Gastrocnemius medialis (tissue), 4 donors: ENCODE measurements around the gene CHID1.

Experiments
- POLR2A ChIP-seq, 2 donors: fragments of 450-650 bp; IDR thresholded peaks; one replicate each; pipeline ENCODE4 v1.6.1; 2017; ENCODE audit warnings: antibody characterized with exemption in 2 of 2, mild to moderate bottlenecking in 2 of 2, moderate library complexity in 2 of 2
- TF ChIP-seq, protein P1 (sequence below), 5 experiments: fragments of 450-650 bp in 3 of 5; fragments of 200-600 bp in 2 of 5; sonication (generic) in 2 of 5; IDR thresholded peaks in 4 of 5; conservative IDR thresholded peaks in 1 of 5; 1 replicate in 4 of 5; 2 replicates in 1 of 5; pipeline ENCODE4 v1.5.1; 2016 to 2019; ENCODE audit warnings: antibody characterized with exemption in 5 of 5, mild to moderate bottlenecking in 3 of 5, moderate library complexity in 3 of 5

GRCh38 chr11:870127-870413 lies 40.5 kb downstream of the CHID1 start:
- TF ChIP-seq, protein P1, sequence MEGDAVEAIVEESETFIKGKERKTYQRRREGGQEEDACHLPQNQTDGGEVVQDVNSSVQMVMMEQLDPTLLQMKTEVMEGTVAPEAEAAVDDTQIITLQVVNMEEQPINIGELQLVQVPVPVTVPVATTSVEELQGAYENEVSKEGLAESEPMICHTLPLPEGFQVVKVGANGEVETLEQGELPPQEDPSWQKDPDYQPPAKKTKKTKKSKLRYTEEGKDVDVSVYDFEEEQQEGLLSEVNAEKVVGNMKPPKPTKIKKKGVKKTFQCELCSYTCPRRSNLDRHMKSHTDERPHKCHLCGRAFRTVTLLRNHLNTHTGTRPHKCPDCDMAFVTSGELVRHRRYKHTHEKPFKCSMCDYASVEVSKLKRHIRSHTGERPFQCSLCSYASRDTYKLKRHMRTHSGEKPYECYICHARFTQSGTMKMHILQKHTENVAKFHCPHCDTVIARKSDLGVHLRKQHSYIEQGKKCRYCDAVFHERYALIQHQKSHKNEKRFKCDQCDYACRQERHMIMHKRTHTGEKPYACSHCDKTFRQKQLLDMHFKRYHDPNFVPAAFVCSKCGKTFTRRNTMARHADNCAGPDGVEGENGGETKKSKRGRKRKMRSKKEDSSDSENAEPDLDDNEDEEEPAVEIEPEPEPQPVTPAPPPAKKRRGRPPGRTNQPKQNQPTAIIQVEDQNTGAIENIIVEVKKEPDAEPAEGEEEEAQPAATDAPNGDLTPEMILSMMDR (IDR thresholded peaks at IDR 0.05 in 4 of 5, conservative IDR thresholded peaks at IDR 0.05 in 1 of 5) = no peak
- TF ChIP-seq POLR2A (IDR thresholded peaks at IDR 0.05) = no peak
